Erythroblast (primary cell): ENCODE measurements around the gene TNFRSF19.

Source experiments
- GATA1 ChIP-seq: IDR thresholded peaks from 2 replicates; pipeline ENCODE4 v1.6.1; 2011; ENCODE audit warnings: low read depth, mild to moderate bottlenecking, control low read depth, low read length, moderate library complexity
- POLR2A ChIP-seq: IDR thresholded peaks from 2 replicates; pipeline ENCODE4 v1.6.1; 2011; ENCODE audit warnings: mild to moderate bottlenecking, low read length

- TF ChIP-seq POLR2A (no peak), GATA1 (no peak)
Observed at GRCh38 chr13:23574421-23575145, 4.4 kb downstream of the TNFRSF19 start.
